T-helper 2 cell treated with Interferon-gamma antibody and Interleukin-4, amounts not matched to agents 100 ng/mL and 5 ng/mL, for 36 hours (primary cell): Measurements from ENCODE around the gene ZNF469. TPM values are rescaled to one million over a fixed set of nuclear protein-coding genes. Genes with fewer than 3 reads are reported as not detected.

Experiments used
- intact Hi-C: fragments of 100-400 bp; cut with micrococcal nuclease; formaldehyde crosslinking; loops from one replicate; pipeline ENCODE4 v1.15.1; 2023
- total RNA-seq: library from RNA; stranded (reverse); gene quantifications from 2 replicates; pipeline ENCODE4 v1.2.3, GENCODE V29; 2022

The ZNF469 gene
- total RNA-seq, 1 donor from 2014 or later, result 0.52 TPM

- intact Hi-C loops, result no loop called here
Measured at GRCh38 chr16:88347656-88348376, 34.9 kb upstream of the ZNF469 start.

- intact Hi-C loops, result no loop called here
Measured at GRCh38 chr16:88348377-88349152, 34.2 kb upstream of the ZNF469 start.

DNA sequence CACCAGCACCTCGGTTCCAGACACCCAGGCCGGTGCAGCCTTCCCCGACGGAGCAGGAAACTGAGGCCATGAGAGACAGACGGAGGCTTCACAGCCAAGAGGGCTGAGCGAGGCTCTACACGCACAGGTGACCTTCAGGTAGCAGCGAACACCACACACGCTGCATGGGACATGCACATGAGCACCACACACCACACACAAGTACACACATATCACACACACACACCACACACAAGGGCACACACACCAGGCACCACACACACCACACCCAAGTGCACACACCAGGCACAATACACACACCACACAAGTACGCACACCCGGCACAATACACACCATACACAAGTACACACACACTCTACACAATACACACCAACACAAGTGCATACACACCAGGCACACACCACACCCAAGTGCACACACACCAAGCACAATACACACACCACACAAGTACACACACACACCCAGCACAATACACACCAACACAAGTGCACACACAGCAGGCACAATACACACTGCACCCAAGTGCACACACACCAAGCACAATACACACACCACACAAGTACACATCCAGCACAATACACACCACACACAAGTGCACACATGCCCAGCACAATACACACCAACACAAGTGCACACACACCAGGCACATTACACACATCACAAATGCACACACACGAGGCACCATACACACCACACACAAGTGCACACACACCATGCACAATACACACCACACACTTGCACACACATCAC lies 33.4 kb upstream of the ZNF469 start:
- intact Hi-C loops, result no loop called here

DNA sequence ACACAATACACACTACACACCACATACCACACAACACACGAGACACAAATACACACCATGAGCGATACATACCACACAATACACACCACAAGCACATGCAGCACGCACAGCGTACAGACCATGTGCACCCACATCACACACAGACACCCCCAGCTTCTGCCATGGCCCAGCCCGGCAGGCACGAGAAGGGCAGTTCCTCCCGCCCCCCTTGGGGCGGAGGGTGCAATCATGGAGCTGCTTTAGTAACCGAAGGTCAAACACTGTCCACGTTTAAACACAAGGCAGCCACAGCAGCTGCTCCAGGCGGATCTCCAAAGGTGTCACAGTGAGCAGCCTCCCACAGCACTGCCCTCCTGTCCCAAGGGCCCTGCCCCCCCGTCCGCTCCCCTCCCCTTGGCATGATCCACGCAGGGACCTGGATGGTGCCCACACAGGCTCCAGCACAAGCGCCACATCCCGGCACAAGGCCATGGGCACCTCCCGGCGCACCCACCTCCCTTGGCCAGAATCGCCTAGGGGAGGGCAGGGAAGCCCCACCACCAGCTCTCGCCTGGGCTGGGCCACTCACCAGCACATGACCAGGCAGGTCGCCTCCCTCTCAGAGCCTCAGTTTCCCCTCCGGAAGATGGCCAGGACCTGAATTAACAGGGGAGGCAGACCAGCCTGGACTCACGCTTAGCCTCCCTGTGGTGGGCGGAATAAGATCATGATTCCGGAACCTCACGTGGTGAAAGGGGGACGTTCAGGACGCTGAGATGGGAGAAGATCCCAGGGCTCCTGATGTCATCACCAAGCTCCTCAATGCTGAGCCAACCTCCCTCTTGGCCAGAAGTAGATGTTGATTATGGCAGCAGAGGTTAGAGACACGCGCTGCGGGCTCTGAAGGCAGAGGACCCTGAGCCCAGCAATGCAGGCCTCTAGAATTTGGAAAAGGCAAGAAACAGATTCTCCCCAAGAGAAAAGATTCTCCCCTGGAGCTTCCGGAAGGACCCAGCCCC lies 32.6 kb upstream of the ZNF469 start:
- intact Hi-C loops, result no loop called here

DNA sequence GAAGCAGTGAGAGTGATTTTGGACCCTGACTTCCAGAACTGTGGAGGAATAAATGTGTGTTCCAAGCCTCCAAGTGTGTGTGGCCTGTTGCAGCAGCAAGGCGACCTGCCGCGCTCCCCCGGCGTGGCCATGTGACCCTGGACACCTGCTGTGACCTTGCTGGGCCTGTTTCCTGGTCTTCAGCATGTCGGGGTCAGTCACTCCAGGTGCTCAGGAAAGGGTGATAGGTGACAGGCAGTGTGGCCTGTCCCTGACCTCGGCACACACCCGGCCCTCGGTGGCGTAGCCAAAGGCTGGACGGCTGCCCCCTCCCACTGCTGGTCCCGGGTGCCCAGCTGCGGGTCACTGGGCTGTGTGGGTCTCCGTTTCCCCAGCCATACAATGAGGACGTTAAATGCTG lies 31.8 kb upstream of the ZNF469 start:
- intact Hi-C loops, result no loop called here

GRCh38 chr16:88351491-88352101 lies 31.2 kb upstream of the ZNF469 start:
- intact Hi-C loops, result no loop called here

DNA sequence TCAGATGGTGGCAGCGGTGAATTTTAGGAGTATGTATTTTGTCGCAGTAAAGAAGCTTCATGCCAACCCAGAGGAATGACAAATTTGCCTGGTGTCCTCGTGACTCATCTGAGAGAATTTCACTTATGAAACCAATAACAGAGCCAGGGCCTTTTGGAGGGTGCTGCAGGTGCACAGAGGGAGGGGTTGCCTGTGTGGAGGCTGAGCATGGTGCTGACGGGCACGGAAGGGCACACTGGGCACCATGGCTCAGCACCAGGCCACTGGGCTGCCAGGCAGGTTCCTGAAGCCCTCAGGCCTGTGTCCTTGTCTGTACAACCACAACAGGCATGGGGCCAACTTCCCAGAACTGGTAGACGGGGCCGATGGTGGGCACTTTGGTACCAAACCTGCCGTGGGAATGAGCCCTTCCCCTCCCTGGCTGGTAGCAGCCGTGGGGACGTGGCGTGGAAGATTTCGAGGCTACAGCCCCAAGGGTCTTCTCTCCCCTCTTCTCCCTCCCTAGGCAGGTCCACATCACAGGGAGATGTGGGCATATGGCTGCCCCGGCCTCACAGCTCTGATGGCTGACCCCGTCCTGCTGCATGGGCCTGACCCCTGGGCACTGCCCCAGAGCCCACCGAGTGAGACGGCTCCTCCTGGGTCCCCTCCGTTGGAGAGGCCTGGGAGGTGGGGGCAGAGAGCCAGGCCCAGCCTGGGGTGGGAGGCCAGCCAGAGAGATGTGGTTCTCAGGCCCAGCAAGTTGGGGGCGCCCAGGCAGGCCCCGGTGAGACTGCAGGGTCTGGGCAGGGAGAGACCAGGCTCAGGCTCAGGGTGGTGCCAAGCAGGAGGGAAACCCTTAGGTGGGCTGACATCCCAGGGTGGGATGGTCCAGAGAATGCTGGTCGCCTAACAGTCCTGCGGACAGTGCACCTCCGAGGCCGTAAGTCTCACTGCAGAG lies 30.2 kb upstream of the ZNF469 start:
- intact Hi-C loops, result no loop called here

- intact Hi-C loops, result no loop called here
Measured at GRCh38 chr16:88353232-88353631, 29.5 kb upstream of the ZNF469 start.

- intact Hi-C loops, result no loop called here
Measured at GRCh38 chr16:88353691-88354090, 29.1 kb upstream of the ZNF469 start.

GRCh38 chr16:88354229-88355092 lies 28.3 kb upstream of the ZNF469 start:
- intact Hi-C loops, result no loop called here

- intact Hi-C loops, result no loop called here
Measured at GRCh38 chr16:88355093-88355388, 27.7 kb upstream of the ZNF469 start.

DNA sequence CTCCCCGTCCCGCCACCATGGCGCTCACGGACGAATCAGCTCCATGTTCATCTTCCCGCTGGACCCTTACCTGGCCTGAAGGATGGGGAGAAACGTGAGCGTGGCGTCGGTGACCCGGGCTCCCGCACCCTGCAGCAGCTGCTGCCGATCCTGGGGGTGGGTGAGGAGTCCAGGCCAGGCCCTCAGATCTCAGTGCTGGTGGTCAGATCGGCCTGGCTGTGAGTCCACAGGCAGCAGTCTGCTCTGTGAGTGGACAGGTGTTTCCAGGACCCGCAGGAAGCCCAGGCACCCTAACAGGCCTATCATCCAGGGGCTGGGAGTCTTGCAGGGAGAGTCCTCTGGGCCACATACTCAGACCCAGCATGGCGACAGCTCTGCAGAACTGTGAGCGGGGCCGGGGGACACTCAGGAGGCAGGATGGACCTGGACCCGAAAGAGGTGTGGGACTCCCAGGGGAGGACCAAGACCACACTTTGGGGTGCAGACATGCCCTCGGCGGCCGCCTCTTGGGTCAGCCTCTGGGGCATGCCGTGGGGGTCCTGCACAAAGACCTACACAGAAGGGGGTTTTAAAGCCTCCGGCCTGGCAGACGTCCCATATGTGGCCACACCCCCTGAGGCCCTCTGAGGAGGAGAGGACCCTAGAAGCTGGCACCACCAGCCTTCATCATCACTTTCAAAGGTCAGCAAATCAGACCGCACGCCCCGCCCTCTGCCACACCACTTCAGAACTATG lies 27.2 kb upstream of the ZNF469 start:
- intact Hi-C loops, result no loop called here

DNA sequence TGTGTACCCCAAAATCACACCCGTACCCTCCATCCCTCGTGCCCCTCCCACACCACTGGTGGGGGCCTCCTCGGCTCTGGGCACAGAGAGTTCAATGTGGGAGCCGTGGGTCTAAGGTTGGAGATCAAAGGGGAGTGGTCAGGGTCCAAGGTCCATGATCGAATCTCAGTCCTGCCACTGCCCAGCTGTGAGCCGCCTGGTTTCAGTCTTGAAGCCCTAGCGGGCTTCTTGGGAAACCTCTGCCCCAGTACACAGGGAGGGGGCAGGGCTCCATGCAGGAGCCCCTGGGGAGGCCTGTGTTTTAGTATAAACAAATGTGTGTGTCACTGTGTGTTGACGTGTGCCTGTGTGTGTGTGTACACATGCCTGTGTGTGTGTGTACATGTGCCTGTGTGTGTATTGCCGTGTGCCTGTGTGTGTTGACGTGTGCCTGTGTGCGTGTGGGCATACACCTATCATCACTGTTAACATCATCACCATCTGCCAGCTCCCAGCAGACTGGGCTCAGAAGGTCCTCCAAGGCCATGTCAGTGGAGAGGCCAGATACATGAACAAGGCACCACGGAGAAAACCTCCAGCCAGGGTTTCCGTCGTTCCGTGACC lies 26.5 kb upstream of the ZNF469 start:
- intact Hi-C loops, result no loop called here

GRCh38 chr16:88356727-88357199 lies 26.0 kb upstream of the ZNF469 start:
- intact Hi-C loops, result no loop called here

DNA sequence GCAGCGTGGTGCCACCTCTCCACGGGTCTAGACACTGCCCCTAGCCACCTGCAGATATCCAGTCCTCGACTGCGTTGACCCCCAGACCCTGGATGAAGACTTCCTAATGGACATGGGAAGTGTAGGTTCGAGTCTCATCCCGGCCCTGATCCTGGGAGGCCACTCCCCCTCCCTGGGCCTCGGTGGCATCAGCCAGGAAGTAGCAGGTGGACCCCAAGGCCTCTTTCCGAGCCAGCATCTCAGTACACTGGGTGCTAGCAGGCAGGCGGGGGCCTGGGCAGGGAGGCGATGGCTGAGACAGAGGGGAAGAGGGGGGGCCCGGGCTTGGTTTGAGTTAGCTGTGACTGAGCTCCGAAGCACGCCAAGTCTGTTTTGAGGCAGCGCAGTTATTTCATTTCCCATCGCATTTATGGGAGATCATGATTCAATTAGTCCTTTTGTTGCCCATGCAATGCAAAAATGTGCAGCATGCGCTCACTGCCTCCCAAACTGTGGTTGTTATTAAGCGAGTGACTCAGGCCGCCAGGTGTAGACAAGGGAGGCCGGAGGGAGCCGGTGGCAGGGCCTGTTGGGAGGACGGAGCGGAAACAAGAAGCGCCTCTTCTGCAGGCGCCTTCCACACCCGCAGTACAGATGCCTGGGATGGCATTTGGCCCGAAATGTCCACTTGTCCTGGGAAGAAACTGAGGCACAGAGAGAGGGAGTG lies 25.3 kb upstream of the ZNF469 start:
- intact Hi-C loops, result no loop called here

DNA sequence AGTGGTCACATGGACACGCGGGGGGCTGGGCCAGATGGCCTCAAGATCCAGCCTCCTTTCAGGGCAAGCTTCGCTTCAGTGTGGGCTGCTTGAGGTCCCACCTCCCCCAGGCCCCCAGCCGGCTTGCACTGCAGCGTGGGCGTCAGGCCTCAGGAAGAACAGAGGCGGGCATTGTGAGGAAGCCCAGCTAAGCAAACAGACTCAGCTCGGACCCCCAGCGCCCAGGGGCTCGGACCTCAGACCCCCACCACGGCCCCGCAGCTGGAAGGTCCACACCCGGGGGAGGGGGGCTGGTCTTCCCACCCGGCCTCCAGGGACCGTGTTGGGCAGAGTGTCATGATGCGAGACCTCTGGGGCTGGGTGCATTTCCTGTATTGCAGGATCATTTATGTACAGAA lies 24.7 kb upstream of the ZNF469 start:
- intact Hi-C loops, result no loop called here

DNA sequence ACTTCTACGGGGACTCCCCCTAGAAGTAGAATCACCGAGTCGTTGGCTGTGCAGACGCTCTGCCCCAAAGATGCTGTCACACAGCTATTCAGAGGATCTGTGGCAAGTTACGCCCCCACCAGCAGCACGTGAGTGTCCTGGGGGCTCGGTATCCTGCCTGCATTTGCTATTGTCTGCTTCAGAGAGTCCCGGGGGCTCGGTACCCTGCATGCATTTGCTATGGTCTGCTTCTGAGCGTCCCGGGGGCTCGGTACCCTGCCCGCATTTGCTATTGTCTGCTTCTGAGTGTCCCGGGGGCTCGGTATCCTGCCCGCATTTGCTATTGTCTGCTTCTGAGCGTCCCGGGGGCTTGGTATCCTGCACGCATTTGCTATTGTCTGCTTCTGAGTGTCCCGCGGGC lies 23.8 kb upstream of the ZNF469 start:
- intact Hi-C loops, result no loop called here
